D721Med (cell line): Measurements from ENCODE around the gene CDK11B.

ENCODE experiments used
- DNase-seq: peaks from one replicate; pipeline ENCODE4 v3.0.0; 2011; ENCODE audit warnings: low spot score; ENCODE audit not compliant: insufficient read length
- FAIRE-seq: peaks from 2 replicates; lab custom pipeline; 2011; peaks lifted over from hg19 to GRCh38; lab: Jason Lieb, UNC
- TF ChIP-seq, protein P1 (sequence below): IDR thresholded peaks from 2 replicates; pipeline ENCODE4 v1.5.1; 2012; ENCODE audit warnings: mild to moderate bottlenecking, control low read depth; ENCODE audit not compliant: insufficient read depth; ENCODE audit errors: missing control alignments

CDK11B gene

DNA sequence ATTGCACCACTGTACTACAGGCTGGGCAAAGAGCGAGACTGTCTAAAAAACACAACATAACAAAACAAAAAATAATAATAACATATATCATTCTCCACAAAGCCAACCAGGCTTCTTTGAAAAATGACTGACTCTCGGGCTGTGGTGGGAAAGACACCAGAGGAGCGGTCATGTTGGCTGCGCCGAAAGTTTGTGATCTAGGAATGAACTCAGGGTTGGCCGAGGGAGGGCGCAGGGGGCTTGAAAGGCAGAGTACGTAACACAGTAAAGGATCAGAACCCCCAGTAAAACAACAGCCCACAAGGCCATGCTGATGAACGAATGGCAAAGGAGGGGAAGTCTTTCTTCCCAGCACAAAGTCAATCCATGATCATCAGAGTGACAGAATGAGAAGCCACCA lies 29.0 kb upstream of the CDK11B start:
- DNase-seq (no peak), FAIRE-seq (no peak)
- TF ChIP-seq, protein P1, sequence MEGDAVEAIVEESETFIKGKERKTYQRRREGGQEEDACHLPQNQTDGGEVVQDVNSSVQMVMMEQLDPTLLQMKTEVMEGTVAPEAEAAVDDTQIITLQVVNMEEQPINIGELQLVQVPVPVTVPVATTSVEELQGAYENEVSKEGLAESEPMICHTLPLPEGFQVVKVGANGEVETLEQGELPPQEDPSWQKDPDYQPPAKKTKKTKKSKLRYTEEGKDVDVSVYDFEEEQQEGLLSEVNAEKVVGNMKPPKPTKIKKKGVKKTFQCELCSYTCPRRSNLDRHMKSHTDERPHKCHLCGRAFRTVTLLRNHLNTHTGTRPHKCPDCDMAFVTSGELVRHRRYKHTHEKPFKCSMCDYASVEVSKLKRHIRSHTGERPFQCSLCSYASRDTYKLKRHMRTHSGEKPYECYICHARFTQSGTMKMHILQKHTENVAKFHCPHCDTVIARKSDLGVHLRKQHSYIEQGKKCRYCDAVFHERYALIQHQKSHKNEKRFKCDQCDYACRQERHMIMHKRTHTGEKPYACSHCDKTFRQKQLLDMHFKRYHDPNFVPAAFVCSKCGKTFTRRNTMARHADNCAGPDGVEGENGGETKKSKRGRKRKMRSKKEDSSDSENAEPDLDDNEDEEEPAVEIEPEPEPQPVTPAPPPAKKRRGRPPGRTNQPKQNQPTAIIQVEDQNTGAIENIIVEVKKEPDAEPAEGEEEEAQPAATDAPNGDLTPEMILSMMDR, result no peak

DNA sequence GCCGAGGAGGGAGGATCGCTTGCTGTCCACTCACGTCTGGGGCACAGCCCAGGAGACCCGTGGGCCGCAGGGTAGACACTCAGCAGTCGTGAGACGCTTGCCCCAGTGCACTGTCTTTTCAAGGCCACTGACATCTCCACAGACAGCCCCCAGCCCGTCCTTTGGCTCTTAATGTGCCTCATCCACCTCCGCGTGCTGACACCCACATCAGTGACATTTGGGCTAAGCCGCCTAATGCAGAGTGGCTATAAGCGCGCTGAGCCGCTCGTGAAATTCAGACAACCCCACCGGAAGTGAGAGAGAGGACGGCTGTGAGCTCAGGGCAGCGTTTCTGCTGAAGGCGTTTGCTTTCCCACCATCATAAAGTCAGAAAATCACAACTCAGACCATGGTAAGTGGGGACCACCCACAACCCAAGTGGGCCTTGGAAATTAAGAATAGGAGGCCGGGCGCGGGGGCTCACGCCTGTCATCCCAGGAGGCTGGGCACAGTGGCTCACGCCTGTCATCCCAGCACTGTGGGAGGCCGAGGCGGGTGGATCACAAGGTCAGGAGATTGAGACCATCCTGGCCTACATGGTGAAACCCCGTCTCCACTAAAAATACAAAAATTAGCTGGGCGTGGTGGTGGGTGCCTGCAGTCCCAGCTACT lies 25.4 kb upstream of the CDK11B start:
- no peak for DNase-seq
- TF ChIP-seq, protein P1, result no peak
- no peak for FAIRE-seq

- no peak for FAIRE-seq
- TF ChIP-seq, protein P1, result no peak
- DNase-seq, result no peak
These were observed 24.5 kb upstream of the CDK11B start for GRCh38 chr1:1683104-1683905.

GRCh38 chr1:1680912-1681273 lies 22.1 kb upstream of the CDK11B start:
- FAIRE-seq (no peak), DNase-seq (no peak)
- TF ChIP-seq, protein P1, result no peak

- DNase-seq, result no peak
- TF ChIP-seq, protein P1, result no peak
- no peak for FAIRE-seq
These were observed 21.5 kb upstream of the CDK11B start for GRCh38 chr1:1680031-1680911.

GRCh38 chr1:1678581-1679380 lies 20.0 kb upstream of the CDK11B start:
- TF ChIP-seq, protein P1, result no peak
- FAIRE-seq (no peak), DNase-seq (no peak)
